Tibial artery (tissue), 4 donors: ENCODE data around the gene APLNR.

Source experiments
- DNase-seq, 2 donors: peaks; one replicate each; pipeline ENCODE4 v3.0.0-alpha.2; 2019
- H3K27ac ChIP-seq, 2 donors: fragments of 200-600 bp; sonication (generic) in 1 of 2; 1 replicate in 1 of 2; 2 replicates in 1 of 2; pipeline ENCODE4 v1.5.1; 2018 to 2019; ENCODE audit warnings: mild to moderate bottlenecking in 1 of 2
- H3K27me3 ChIP-seq, 2 donors: fragments of 200-600 bp; sonication (generic) in 1 of 2; one replicate each; pipeline versions ENCODE4 v1.5.1 to v1.6.0; 2016 to 2019
- H3K36me3 ChIP-seq, 3 donors: fragments of 200-600 bp; sonication (generic) in 2 of 3; one replicate each; pipeline ENCODE4 v1.5.1; 2016 to 2019; ENCODE audit warnings: mild to moderate bottlenecking in 2 of 3
- H3K4me1 ChIP-seq, 4 donors: fragments of 200-600 bp; sonication (generic) in 2 of 4; 1 replicate in 3 of 4; 2 replicates in 1 of 4; pipeline ENCODE4 v1.5.1; 2016 to 2019
- H3K4me3 ChIP-seq, 2 donors: fragments of 200-600 bp; sonication (generic) in 1 of 2; 1 replicate in 1 of 2; 2 replicates in 1 of 2; pipeline ENCODE4 v1.5.1; 2018 to 2019; ENCODE audit warnings: mild to moderate bottlenecking in 2 of 2
- H3K9me3 ChIP-seq, 3 donors: fragments of 200-600 bp; sonication (generic) in 1 of 3; one replicate each; pipeline ENCODE4 v1.5.1; 2016 to 2019
- CTCF ChIP-seq, 2 experiments: fragments of 200-600 bp in 1 of 2; fragments of 450-650 bp in 1 of 2; IDR thresholded peaks; one replicate each; pipeline ENCODE4 v1.5.1; 2017 to 2019; ENCODE audit warnings: antibody characterized with exemption in 2 of 2, mild to moderate bottlenecking in 1 of 2, moderate library complexity in 1 of 2
- intact Hi-C: fragments of 100-400 bp; cut with DNase I; formaldehyde crosslinking; loops from one replicate; pipeline ENCODE4 v1.15.0; 2023; ENCODE audit warnings: low total_unique reads

The APLNR gene

GRCh38 chr11:57240757-57241156 is 3.7 kb upstream of the APLNR start:
- Histone ChIP-seq H3K4me3 (no peak overlapping the region), H3K27ac (no peak overlapping the region), H3K9me3 (no peaks in the 10 kb centered on the region), H3K27me3 (peaks cover 0 to 24% of the 10 kb centered on the region in 2 donors), H3K36me3 (no peaks in the 10 kb centered on the region), H3K4me1 (no peaks in the 10 kb centered on the region)
- DNase-seq = no peak
- no peak for TF ChIP-seq CTCF (IDR thresholded peaks at IDR 0.05)
- intact Hi-C loops = no loop called here

- Histone ChIP-seq H3K9me3 (no peaks in the 10 kb centered on the region), H3K4me1 (no peaks in the 10 kb centered on the region), H3K27ac (no peak overlapping the region), H3K36me3 (no peaks in the 10 kb centered on the region), H3K27me3 (peaks cover 0 to 31% of the 10 kb centered on the region in 2 donors), H3K4me3 (no peak overlapping the region)
- no peak for DNase-seq
- TF ChIP-seq CTCF (IDR thresholded peaks at IDR 0.05) = no peak
- intact Hi-C loops = no loop called here
These were observed 3.0 kb upstream of the APLNR start for GRCh38 chr11:57240007-57240406.

- no peak overlapping the region for H3K4me3 ChIP-seq
These were observed 2.3 kb upstream of the APLNR start for GRCh38 chr11:57239348-57239747.

GRCh38 chr11:57235761-57236703 is 1.0 kb downstream of the APLNR start:
- Histone ChIP-seq H3K36me3 (no peaks in the 10 kb centered on the region), H3K27me3 (peaks cover 0 to 55% of the 10 kb centered on the region in 2 donors), H3K9me3 (no peaks in the 10 kb centered on the region), H3K4me3 (no peak overlapping the region), H3K4me1 (no peaks in the 10 kb centered on the region), H3K27ac (no peak overlapping the region)
- TF ChIP-seq CTCF (IDR thresholded peaks at IDR 0.05) = no peak
- intact Hi-C loops = no loop called here
- no peak for DNase-seq

More at GRCh38 chr11:57239348-57239747, 2.3 kb upstream of the APLNR start:
- H3K36me3 ChIP-seq = no peaks in the 10 kb centered on the region
- H3K27ac ChIP-seq = no peak overlapping the region
- H3K9me3 ChIP-seq = no peaks in the 10 kb centered on the region
- H3K27me3 ChIP-seq = peaks cover 0 to 38% of the 10 kb centered on the region in 2 donors
- no peak for TF ChIP-seq CTCF (IDR thresholded peaks at IDR 0.05)
- H3K4me1 ChIP-seq = no peaks in the 10 kb centered on the region
- no peak for DNase-seq
- intact Hi-C loops = no loop called here

GRCh38 chr11:57233702-57234101 is 3.3 kb downstream of the APLNR start:
- DNase-seq = no peak
- intact Hi-C loops = no loop called here
- no peak for TF ChIP-seq CTCF (IDR thresholded peaks at IDR 0.05)
- H3K9me3 ChIP-seq = no peaks in the 10 kb centered on the region
- no peaks in the 10 kb centered on the region for H3K4me1 ChIP-seq
- no peak overlapping the region for H3K27ac ChIP-seq
- no peaks in the 10 kb centered on the region for H3K36me3 ChIP-seq
- no peak overlapping the region for H3K4me3 ChIP-seq
- H3K27me3 ChIP-seq = peaks cover 0 to 55% of the 10 kb centered on the region in 2 donors
